Measurements from ENCODE around the gene NSD1. TPM values are rescaled to one million over a fixed set of nuclear protein-coding genes. Genes with fewer than 3 reads are reported as not detected.

NSD1 gene
- total and polyA plus RNA-seq, 2 of the 8 experiments (the other 6 are each of a cell fraction or from before 2014, with no cell fraction given) = 22.8 to 168 TPM

DNA sequence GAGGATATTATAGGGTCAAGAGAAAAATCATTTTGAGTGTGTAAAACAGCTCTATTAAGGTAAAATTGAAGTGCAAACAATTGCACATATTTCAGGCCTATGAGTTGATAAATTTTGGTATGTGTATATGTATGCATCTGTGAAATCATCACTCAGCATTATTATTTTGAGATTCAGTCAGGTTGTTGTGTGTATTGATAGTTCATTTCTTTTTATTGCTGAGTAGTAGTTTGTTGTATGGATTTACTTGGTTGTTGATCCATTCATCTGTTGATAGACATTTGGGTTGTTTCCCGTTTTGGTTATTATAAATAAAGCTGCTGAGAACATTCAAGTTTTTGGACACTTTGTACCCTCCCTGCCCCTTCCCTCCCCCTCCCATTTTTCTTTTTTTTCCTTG, 119.7 kb downstream of the NSD1 start (continued):
- TF ChIP-seq, protein P1, sequence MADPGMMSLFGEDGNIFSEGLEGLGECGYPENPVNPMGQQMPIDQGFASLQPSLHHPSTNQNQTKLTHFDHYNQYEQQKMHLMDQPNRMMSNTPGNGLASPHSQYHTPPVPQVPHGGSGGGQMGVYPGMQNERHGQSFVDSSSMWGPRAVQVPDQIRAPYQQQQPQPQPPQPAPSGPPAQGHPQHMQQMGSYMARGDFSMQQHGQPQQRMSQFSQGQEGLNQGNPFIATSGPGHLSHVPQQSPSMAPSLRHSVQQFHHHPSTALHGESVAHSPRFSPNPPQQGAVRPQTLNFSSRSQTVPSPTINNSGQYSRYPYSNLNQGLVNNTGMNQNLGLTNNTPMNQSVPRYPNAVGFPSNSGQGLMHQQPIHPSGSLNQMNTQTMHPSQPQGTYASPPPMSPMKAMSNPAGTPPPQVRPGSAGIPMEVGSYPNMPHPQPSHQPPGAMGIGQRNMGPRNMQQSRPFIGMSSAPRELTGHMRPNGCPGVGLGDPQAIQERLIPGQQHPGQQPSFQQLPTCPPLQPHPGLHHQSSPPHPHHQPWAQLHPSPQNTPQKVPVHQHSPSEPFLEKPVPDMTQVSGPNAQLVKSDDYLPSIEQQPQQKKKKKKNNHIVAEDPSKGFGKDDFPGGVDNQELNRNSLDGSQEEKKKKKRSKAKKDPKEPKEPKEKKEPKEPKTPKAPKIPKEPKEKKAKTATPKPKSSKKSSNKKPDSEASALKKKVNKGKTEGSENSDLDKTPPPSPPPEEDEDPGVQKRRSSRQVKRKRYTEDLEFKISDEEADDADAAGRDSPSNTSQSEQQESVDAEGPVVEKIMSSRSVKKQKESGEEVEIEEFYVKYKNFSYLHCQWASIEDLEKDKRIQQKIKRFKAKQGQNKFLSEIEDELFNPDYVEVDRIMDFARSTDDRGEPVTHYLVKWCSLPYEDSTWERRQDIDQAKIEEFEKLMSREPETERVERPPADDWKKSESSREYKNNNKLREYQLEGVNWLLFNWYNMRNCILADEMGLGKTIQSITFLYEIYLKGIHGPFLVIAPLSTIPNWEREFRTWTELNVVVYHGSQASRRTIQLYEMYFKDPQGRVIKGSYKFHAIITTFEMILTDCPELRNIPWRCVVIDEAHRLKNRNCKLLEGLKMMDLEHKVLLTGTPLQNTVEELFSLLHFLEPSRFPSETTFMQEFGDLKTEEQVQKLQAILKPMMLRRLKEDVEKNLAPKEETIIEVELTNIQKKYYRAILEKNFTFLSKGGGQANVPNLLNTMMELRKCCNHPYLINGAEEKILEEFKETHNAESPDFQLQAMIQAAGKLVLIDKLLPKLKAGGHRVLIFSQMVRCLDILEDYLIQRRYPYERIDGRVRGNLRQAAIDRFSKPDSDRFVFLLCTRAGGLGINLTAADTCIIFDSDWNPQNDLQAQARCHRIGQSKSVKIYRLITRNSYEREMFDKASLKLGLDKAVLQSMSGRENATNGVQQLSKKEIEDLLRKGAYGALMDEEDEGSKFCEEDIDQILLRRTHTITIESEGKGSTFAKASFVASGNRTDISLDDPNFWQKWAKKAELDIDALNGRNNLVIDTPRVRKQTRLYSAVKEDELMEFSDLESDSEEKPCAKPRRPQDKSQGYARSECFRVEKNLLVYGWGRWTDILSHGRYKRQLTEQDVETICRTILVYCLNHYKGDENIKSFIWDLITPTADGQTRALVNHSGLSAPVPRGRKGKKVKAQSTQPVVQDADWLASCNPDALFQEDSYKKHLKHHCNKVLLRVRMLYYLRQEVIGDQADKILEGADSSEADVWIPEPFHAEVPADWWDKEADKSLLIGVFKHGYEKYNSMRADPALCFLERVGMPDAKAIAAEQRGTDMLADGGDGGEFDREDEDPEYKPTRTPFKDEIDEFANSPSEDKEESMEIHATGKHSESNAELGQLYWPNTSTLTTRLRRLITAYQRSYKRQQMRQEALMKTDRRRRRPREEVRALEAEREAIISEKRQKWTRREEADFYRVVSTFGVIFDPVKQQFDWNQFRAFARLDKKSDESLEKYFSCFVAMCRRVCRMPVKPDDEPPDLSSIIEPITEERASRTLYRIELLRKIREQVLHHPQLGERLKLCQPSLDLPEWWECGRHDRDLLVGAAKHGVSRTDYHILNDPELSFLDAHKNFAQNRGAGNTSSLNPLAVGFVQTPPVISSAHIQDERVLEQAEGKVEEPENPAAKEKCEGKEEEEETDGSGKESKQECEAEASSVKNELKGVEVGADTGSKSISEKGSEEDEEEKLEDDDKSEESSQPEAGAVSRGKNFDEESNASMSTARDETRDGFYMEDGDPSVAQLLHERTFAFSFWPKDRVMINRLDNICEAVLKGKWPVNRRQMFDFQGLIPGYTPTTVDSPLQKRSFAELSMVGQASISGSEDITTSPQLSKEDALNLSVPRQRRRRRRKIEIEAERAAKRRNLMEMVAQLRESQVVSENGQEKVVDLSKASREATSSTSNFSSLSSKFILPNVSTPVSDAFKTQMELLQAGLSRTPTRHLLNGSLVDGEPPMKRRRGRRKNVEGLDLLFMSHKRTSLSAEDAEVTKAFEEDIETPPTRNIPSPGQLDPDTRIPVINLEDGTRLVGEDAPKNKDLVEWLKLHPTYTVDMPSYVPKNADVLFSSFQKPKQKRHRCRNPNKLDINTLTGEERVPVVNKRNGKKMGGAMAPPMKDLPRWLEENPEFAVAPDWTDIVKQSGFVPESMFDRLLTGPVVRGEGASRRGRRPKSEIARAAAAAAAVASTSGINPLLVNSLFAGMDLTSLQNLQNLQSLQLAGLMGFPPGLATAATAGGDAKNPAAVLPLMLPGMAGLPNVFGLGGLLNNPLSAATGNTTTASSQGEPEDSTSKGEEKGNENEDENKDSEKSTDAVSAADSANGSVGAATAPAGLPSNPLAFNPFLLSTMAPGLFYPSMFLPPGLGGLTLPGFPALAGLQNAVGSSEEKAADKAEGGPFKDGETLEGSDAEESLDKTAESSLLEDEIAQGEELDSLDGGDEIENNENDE (IDR thresholded peaks at IDR 0.05; ENCODE audit: insufficient replicate concordance, low read length) = no peak
- TF ChIP-seq SIRT6 (IDR thresholded peaks at IDR 0.05; ENCODE audit: low read length) (no peak), TAF7 (optimal IDR thresholded peaks at IDR 0.05; ENCODE audit: borderline replicate concordance, low read depth, low read length) (no peak), NANOG (IDR thresholded peaks at IDR 0.05; ENCODE audit: insufficient read depth, low read depth, low read length, poor library complexity, severe bottlenecking) (no peak), FOSL1 (IDR thresholded peaks at IDR 0.05; ENCODE audit: insufficient read depth, low read depth, low read length) (no peak), CBX8 (IDR thresholded peaks at IDR 0.05; ENCODE audit: borderline replicate concordance, low read depth, low read length) (no peak), TCF12 (IDR thresholded peaks at IDR 0.05; ENCODE audit: low read depth, low read length) (no peak)
